Vagina (tissue), 2 donors: ENCODE results near the gene MKRN2OS.

ENCODE experiments used
- CTCF ChIP-seq, 3 experiments: fragments of 450-650 bp in 2 of 3; fragments of 200-600 bp in 1 of 3; sonication (generic) in 1 of 3; IDR thresholded peaks; one replicate each; pipeline ENCODE4 v1.5.1; 2017 to 2019; ENCODE audit warnings: antibody characterized with exemption in 3 of 3, mild to moderate bottlenecking in 2 of 3, moderate library complexity in 2 of 3
- POLR2AphosphoS5 ChIP-seq, 2 donors: sonication (generic); formaldehyde crosslinking; IDR thresholded peaks; one replicate each; pipeline ENCODE4 v1.9.0; 2017; ENCODE audit warnings: antibody characterized with exemption in 2 of 2, mild to moderate bottlenecking in 2 of 2, low read depth in 1 of 2; ENCODE audit not compliant: insufficient read depth in 1 of 2

- TF ChIP-seq CTCF (IDR thresholded peaks at IDR 0.05) (no peak), POLR2AphosphoS5 (IDR thresholded peaks at IDR 0.05; ENCODE audit: insufficient read depth in 1 of 2, low read depth in 1 of 2) (no peak)
These were observed 13.4 kb upstream of the MKRN2OS start for GRCh38 chr3:12558706-12559105.
